DMS153 treated with DMSO at 0.1 percent for 48 hours (cell line): Measurements from ENCODE around the gene SENP2.
"Not testable (repeated sequence)": the region's sequence is repeated elsewhere in the genome, so short reads cannot be mapped to it uniquely, and the experiment has no call there.

ENCODE experiments used
- DNase-seq: peaks from one replicate; lab custom pipeline; 2025; ENCODE audit not compliant: unreplicated experiment; lab: John Stamatoyannopoulos, UW

Gene SENP2

GRCh38 chr3:185647134-185647879 is 61.2 kb downstream of the SENP2 start:
- no peak for DNase-seq

GRCh38 chr3:185647880-185648210 is 61.8 kb downstream of the SENP2 start:
- DNase-seq: no peak

GRCh38 chr3:185648396-185648795 is 62.3 kb downstream of the SENP2 start:
- DNase-seq: no peak

GRCh38 chr3:185649414-185649813 is 63.3 kb downstream of the SENP2 start:
- DNase-seq: no peak

- no peak for DNase-seq
Measured at GRCh38 chr3:185651971-185652370, 65.9 kb downstream of the SENP2 start.

- DNase-seq: no peak
Measured at GRCh38 chr3:185653949-185654757, 68.1 kb downstream of the SENP2 start.

GRCh38 chr3:185654758-185655145 is 68.7 kb downstream of the SENP2 start:
- no peak for DNase-seq

GRCh38 chr3:185655426-185656320 is 69.6 kb downstream of the SENP2 start:
- DNase-seq: no peak

GRCh38 chr3:185656321-185656840 is 70.3 kb downstream of the SENP2 start:
- DNase-seq: no peak

GRCh38 chr3:185657211-185657610 is 71.1 kb downstream of the SENP2 start:
- DNase-seq: no peak

GRCh38 chr3:185657691-185658503 is 71.8 kb downstream of the SENP2 start:
- DNase-seq: no peak

- no peak for DNase-seq
Measured at GRCh38 chr3:185658504-185658912, 72.4 kb downstream of the SENP2 start.

GRCh38 chr3:185658943-185659342 is 72.8 kb downstream of the SENP2 start:
- DNase-seq: no peak

- DNase-seq: peak; percentile 72
Measured at GRCh38 chr3:185659942-185660921, 74.1 kb downstream of the SENP2 start.

GRCh38 chr3:185661296-185661695 is 75.2 kb downstream of the SENP2 start:
- DNase-seq: not testable (repeated sequence)

GRCh38 chr3:185661772-185662171 is 75.7 kb downstream of the SENP2 start:
- DNase-seq: no peak

GRCh38 chr3:185663929-185664328 is 77.8 kb downstream of the SENP2 start:
- DNase-seq: no peak

- DNase-seq: no peak
Measured at GRCh38 chr3:185667574-185667973, 81.5 kb downstream of the SENP2 start.

- peak; percentile 25 for DNase-seq
Measured at GRCh38 chr3:185677146-185677829, 91.2 kb downstream of the SENP2 start.
